ENCODE results near the gene SLC12A8.

SLC12A8 gene

GRCh38 chr3:125212509-125213363, at the start of gene SLC12A8:
SLC12A8 (minus strand) TSS chr3:125212748; CDS start chr3:125211349, 1,399 bp downstream.
- Histone ChIP-seq H3K36me3 (ENCODE audit: control insufficient read depth, insufficient read depth, low read length, severe bottlenecking) (no peaks in the 10 kb centered on the region), H3K9me3 (ENCODE audit: control insufficient read depth, low read length) (no peaks in the 10 kb centered on the region), H3K27me3 (replicated peaks; ENCODE audit: control insufficient read depth, insufficient read depth, low read length) (peaks cover 9% of the 10 kb centered on the region), H3K4me1 (ENCODE audit: control insufficient read depth, insufficient read depth, low read length) (no peaks in the 10 kb centered on the region), H3K4me3 (ENCODE audit: low read length) (peak within 1 kb of the TSS; percentile 70), H3K9ac (ENCODE audit: low read length) (no peak within 1 kb of the TSS)
- DNase-seq (ENCODE audit: low read depth) = no peak

GRCh38 chr3:125262161-125262560, 49.6 kb upstream of the SLC12A8 start:
- H3K4me3 ChIP-seq (ENCODE audit: low read length) = no peak overlapping the region
- H3K9me3 ChIP-seq (ENCODE audit: control insufficient read depth, low read length) = no peaks in the 10 kb centered on the region
- peaks cover 8% of the 10 kb centered on the region for H3K4me1 ChIP-seq (ENCODE audit: control insufficient read depth, insufficient read depth, low read length)
- no peaks in the 10 kb centered on the region for H3K27me3 ChIP-seq (replicated peaks; ENCODE audit: control insufficient read depth, insufficient read depth, low read length)
- DNase-seq (ENCODE audit: low read depth) = peak; percentile 46
- peak overlapping the region; percentile 44 for H3K9ac ChIP-seq (ENCODE audit: low read length)
- peaks cover 3% of the 10 kb centered on the region for H3K36me3 ChIP-seq (ENCODE audit: control insufficient read depth, insufficient read depth, low read length, severe bottlenecking)

- H3K9me3 ChIP-seq (ENCODE audit: control insufficient read depth, low read length) = peaks cover 8% of the 10 kb centered on the region
- no peak overlapping the region for H3K4me3 ChIP-seq (ENCODE audit: low read length)
- DNase-seq (ENCODE audit: low read depth) = no peak
- peaks cover 8% of the 10 kb centered on the region for H3K4me1 ChIP-seq (ENCODE audit: control insufficient read depth, insufficient read depth, low read length)
- H3K27me3 ChIP-seq (replicated peaks; ENCODE audit: control insufficient read depth, insufficient read depth, low read length) = no peaks in the 10 kb centered on the region
- peaks cover 10% of the 10 kb centered on the region for H3K36me3 ChIP-seq (ENCODE audit: control insufficient read depth, insufficient read depth, low read length, severe bottlenecking)
- H3K9ac ChIP-seq (ENCODE audit: low read length) = no peak overlapping the region
Observed at GRCh38 chr3:125261031-125261430, 48.5 kb upstream of the SLC12A8 start.

- Histone ChIP-seq H3K4me1 (ENCODE audit: control insufficient read depth, insufficient read depth, low read length) (peaks cover 8% of the 10 kb centered on the region), H3K27me3 (replicated peaks; ENCODE audit: control insufficient read depth, insufficient read depth, low read length) (no peaks in the 10 kb centered on the region), H3K36me3 (ENCODE audit: control insufficient read depth, insufficient read depth, low read length, severe bottlenecking) (peaks cover 10% of the 10 kb centered on the region), H3K9ac (ENCODE audit: low read length) (no peak overlapping the region), H3K9me3 (ENCODE audit: control insufficient read depth, low read length) (peaks cover 8% of the 10 kb centered on the region), H3K4me3 (ENCODE audit: low read length) (no peak overlapping the region)
- no peak for DNase-seq (ENCODE audit: low read depth)
Observed at GRCh38 chr3:125260158-125260557, 47.6 kb upstream of the SLC12A8 start.

- Histone ChIP-seq H3K9ac (ENCODE audit: low read length) (no peak overlapping the region), H3K9me3 (ENCODE audit: control insufficient read depth, low read length) (peaks cover 8% of the 10 kb centered on the region), H3K36me3 (ENCODE audit: control insufficient read depth, insufficient read depth, low read length, severe bottlenecking) (peaks cover 7% of the 10 kb centered on the region), H3K4me1 (ENCODE audit: control insufficient read depth, insufficient read depth, low read length) (peaks cover 3% of the 10 kb centered on the region), H3K4me3 (ENCODE audit: low read length) (no peak overlapping the region), H3K27me3 (replicated peaks; ENCODE audit: control insufficient read depth, insufficient read depth, low read length) (no peaks in the 10 kb centered on the region)
- DNase-seq (ENCODE audit: low read depth) = no peak
Observed at GRCh38 chr3:125257536-125257935, 45.0 kb upstream of the SLC12A8 start.

- H3K9ac ChIP-seq (ENCODE audit: low read length) = no peak overlapping the region
- DNase-seq (ENCODE audit: low read depth) = no peak
- no peak overlapping the region for H3K4me3 ChIP-seq (ENCODE audit: low read length)
- peaks cover 8% of the 10 kb centered on the region for H3K9me3 ChIP-seq (ENCODE audit: control insufficient read depth, low read length)
- H3K4me1 ChIP-seq (ENCODE audit: control insufficient read depth, insufficient read depth, low read length) = no peaks in the 10 kb centered on the region
- H3K27me3 ChIP-seq (replicated peaks; ENCODE audit: control insufficient read depth, insufficient read depth, low read length) = no peaks in the 10 kb centered on the region
- H3K36me3 ChIP-seq (ENCODE audit: control insufficient read depth, insufficient read depth, low read length, severe bottlenecking) = peaks cover 12% of the 10 kb centered on the region
Observed at GRCh38 chr3:125256675-125257074, 44.1 kb upstream of the SLC12A8 start.

GRCh38 chr3:125250973-125251372, 38.4 kb upstream of the SLC12A8 start:
- DNase-seq (ENCODE audit: low read depth) = no peak
- Histone ChIP-seq H3K9me3 (ENCODE audit: control insufficient read depth, low read length) (no peaks in the 10 kb centered on the region), H3K36me3 (ENCODE audit: control insufficient read depth, insufficient read depth, low read length, severe bottlenecking) (peaks cover 11% of the 10 kb centered on the region), H3K4me3 (ENCODE audit: low read length) (no peak overlapping the region), H3K4me1 (ENCODE audit: control insufficient read depth, insufficient read depth, low read length) (no peaks in the 10 kb centered on the region), H3K27me3 (replicated peaks; ENCODE audit: control insufficient read depth, insufficient read depth, low read length) (no peaks in the 10 kb centered on the region), H3K9ac (ENCODE audit: low read length) (no peak overlapping the region)

- no peak overlapping the region for H3K4me3 ChIP-seq (ENCODE audit: low read length)
- H3K36me3 ChIP-seq (ENCODE audit: control insufficient read depth, insufficient read depth, low read length, severe bottlenecking) = peaks cover 4% of the 10 kb centered on the region
- no peaks in the 10 kb centered on the region for H3K4me1 ChIP-seq (ENCODE audit: control insufficient read depth, insufficient read depth, low read length)
- no peak overlapping the region for H3K9ac ChIP-seq (ENCODE audit: low read length)
- H3K27me3 ChIP-seq (replicated peaks; ENCODE audit: control insufficient read depth, insufficient read depth, low read length) = no peaks in the 10 kb centered on the region
- DNase-seq (ENCODE audit: low read depth) = no peak
- H3K9me3 ChIP-seq (ENCODE audit: control insufficient read depth, low read length) = no peaks in the 10 kb centered on the region
Observed at GRCh38 chr3:125246237-125246636, 33.7 kb upstream of the SLC12A8 start.

GRCh38 chr3:125245521-125245920, 33.0 kb upstream of the SLC12A8 start:
- H3K9me3 ChIP-seq (ENCODE audit: control insufficient read depth, low read length) = no peaks in the 10 kb centered on the region
- H3K9ac ChIP-seq (ENCODE audit: low read length) = no peak overlapping the region
- no peak overlapping the region for H3K4me3 ChIP-seq (ENCODE audit: low read length)

GRCh38 chr3:125240496-125240895, 27.9 kb upstream of the SLC12A8 start:
- no peak overlapping the region for H3K4me3 ChIP-seq (ENCODE audit: low read length)
- no peaks in the 10 kb centered on the region for H3K9me3 ChIP-seq (ENCODE audit: control insufficient read depth, low read length)
- no peaks in the 10 kb centered on the region for H3K27me3 ChIP-seq (replicated peaks; ENCODE audit: control insufficient read depth, insufficient read depth, low read length)
- no peaks in the 10 kb centered on the region for H3K36me3 ChIP-seq (ENCODE audit: control insufficient read depth, insufficient read depth, low read length, severe bottlenecking)
- H3K4me1 ChIP-seq (ENCODE audit: control insufficient read depth, insufficient read depth, low read length) = peaks cover 16% of the 10 kb centered on the region
- no peak overlapping the region for H3K9ac ChIP-seq (ENCODE audit: low read length)
- DNase-seq (ENCODE audit: low read depth) = peak; percentile 56

More at GRCh38 chr3:125245521-125245920, 33.0 kb upstream of the SLC12A8 start:
- peaks cover 4% of the 10 kb centered on the region for H3K4me1 ChIP-seq (ENCODE audit: control insufficient read depth, insufficient read depth, low read length)
- DNase-seq (ENCODE audit: low read depth) = no peak
- no peaks in the 10 kb centered on the region for H3K27me3 ChIP-seq (replicated peaks; ENCODE audit: control insufficient read depth, insufficient read depth, low read length)
- H3K36me3 ChIP-seq (ENCODE audit: control insufficient read depth, insufficient read depth, low read length, severe bottlenecking) = peaks cover 4% of the 10 kb centered on the region

- Histone ChIP-seq H3K9ac (ENCODE audit: low read length) (no peak overlapping the region), H3K4me1 (ENCODE audit: control insufficient read depth, insufficient read depth, low read length) (peaks cover 16% of the 10 kb centered on the region), H3K4me3 (ENCODE audit: low read length) (no peak overlapping the region), H3K9me3 (ENCODE audit: control insufficient read depth, low read length) (no peaks in the 10 kb centered on the region), H3K36me3 (ENCODE audit: control insufficient read depth, insufficient read depth, low read length, severe bottlenecking) (no peaks in the 10 kb centered on the region), H3K27me3 (replicated peaks; ENCODE audit: control insufficient read depth, insufficient read depth, low read length) (no peaks in the 10 kb centered on the region)
- DNase-seq (ENCODE audit: low read depth) = no peak
Observed at GRCh38 chr3:125239266-125239665, 26.7 kb upstream of the SLC12A8 start.
